HepG2 (cell line): Measurements from ENCODE around the gene SERINC5. TPM values are rescaled to one million over a fixed set of nuclear protein-coding genes. Genes with fewer than 3 reads are reported as not detected.

ENCODE experiments used
- polyA plus RNA-seq, 8 experiments: library from polyadenylated mRNA; depleted of rRNA in 3 of 8; stranded (reverse) in 7 of 8; unstranded in 1 of 8; fragments of >200 nt; fragmentation: Illumina TruSeq in 4 of 8; extraction: Trizol in 4 of 8; gene quantifications; 2 replicates each; pipeline versions ENCODE4 v1.2.1 to v1.2.3, GENCODE V29; 2011 to 2016; ENCODE audit warnings: low read depth in 4 of 8, missing spikeins in 1 of 8, mixed read lengths in 1 of 8; ENCODE audit not compliant: insufficient read depth in 1 of 8
- total RNA-seq, 5 experiments: library from RNA; depleted of rRNA; stranded (reverse); fragments of >200 nt; fragmentation: Illumina TruSeq; extraction: Trizol; gene quantifications; 2 replicates each; pipeline ENCODE4 v1.2.3, GENCODE V29; 2016; ENCODE audit warnings: low read depth in 1 of 5

SERINC5 gene
- total and polyA plus RNA-seq, 2 of the 13 experiments (the other 11 are each of a cell fraction or from before 2014, with no cell fraction given), result 17.3 to 22.8 TPM

Other genes starting within 250 kb of the SERINC5 start
- 0.60 and 0.98 TPM in 2 replicates for gene THBS4, start 220.7 kb downstream of the SERINC5 start, total RNA-seq (2016; rRNA removed; fragmentation: Illumina TruSeq; extraction: Trizol)
- 1.0 and 1.2 TPM in 2 replicates for gene THBS4, start 220.7 kb downstream of the SERINC5 start, polyA plus RNA-seq (2011; rRNA removed)
- not detected in 2 replicates for gene SPZ1, start 64.0 kb upstream of the SERINC5 start, total RNA-seq (2016; rRNA removed; fragmentation: Illumina TruSeq; extraction: Trizol)
- not detected in 2 replicates for gene SPZ1, start 64.0 kb upstream of the SERINC5 start, polyA plus RNA-seq (2011; rRNA removed)
- 33.3 and 55.7 TPM in 2 replicates for gene ZFYVE16, start 152.0 kb upstream of the SERINC5 start, total RNA-seq (2016; rRNA removed; fragmentation: Illumina TruSeq; extraction: Trizol)
- gene ZFYVE16, start 152.0 kb upstream of the SERINC5 start, polyA plus RNA-seq (2011; rRNA removed), result 9.3 and 9.5 TPM in 2 replicates
- 1.0 and 2.3 TPM in 2 replicates for gene FAM151B, start 232.1 kb upstream of the SERINC5 start, total RNA-seq (2016; rRNA removed; fragmentation: Illumina TruSeq; extraction: Trizol)
- 0.54 and 0.61 TPM in 2 replicates for gene FAM151B, start 232.1 kb upstream of the SERINC5 start, polyA plus RNA-seq (2011; rRNA removed)